PC-9 (cell line): ENCODE measurements around the gene ZNF780A. TPM values are rescaled to one million over a fixed set of nuclear protein-coding genes. Genes with fewer than 3 reads are reported as not detected.

ENCODE experiments used
- BruUV-seq: library from RNA; stranded (reverse); fragments of 400-500 nt; replicated peaks from 2 replicates; lab custom pipeline; 2021; lab: Mats Ljungman, UMichigan
- CTCF ChIA-PET: fragments of 300-600 bp; sonication (Branson Sonifier 250); formaldehyde crosslinking; loops from one replicate; lab custom pipeline; 2022; ENCODE audit warnings: antibody characterized with exemption; lab: Charles Lee
- POLR2A ChIA-PET: fragments of 300-600 bp; sonication (Branson Sonifier 250); formaldehyde crosslinking; loops from one replicate; lab custom pipeline; 2022; ENCODE audit warnings: antibody characterized with exemption; ENCODE audit not compliant: unreplicated experiment; lab: Charles Lee
- DNase-seq, 2 experiments: peaks; one replicate each; pipeline versions ENCODE4 v3.0.0 to v3.0.0-alpha.2; 2015 to 2022; ENCODE audit warnings: mixed read lengths in 1 of 2
- H2AFZ ChIP-seq: fragments of 200-600 bp; sonication (generic); 2 replicates; pipeline ENCODE4 v1.8.1; 2017; ENCODE audit warnings: antibody characterized with exemption
- H3F3A ChIP-seq: fragments of 200-600 bp; sonication (generic); 2 replicates; pipeline ENCODE4 v1.8.1; 2017; ENCODE audit warnings: antibody characterized with exemption, mild to moderate bottlenecking, low read depth; ENCODE audit not compliant: insufficient read depth
- H3K27ac ChIP-seq: fragments of 200-600 bp; sonication (generic); 2 replicates; pipeline ENCODE4 v1.6.1; 2016; ENCODE audit warnings: mixed run types
- H3K27me3 ChIP-seq: fragments of 200-600 bp; sonication (generic); 2 replicates; pipeline ENCODE4 v1.6.1; 2016; ENCODE audit warnings: low read depth, mixed run types; ENCODE audit not compliant: insufficient read depth
- H3K36me3 ChIP-seq: fragments of 200-600 bp; sonication (generic); 2 replicates; pipeline ENCODE4 v1.6.1; 2016; ENCODE audit warnings: low read depth, mixed run types
- H3K4me1 ChIP-seq: fragments of 200-600 bp; sonication (generic); replicated peaks from 2 replicates; pipeline ENCODE4 v1.6.1; 2016; ENCODE audit warnings: mixed run types; ENCODE audit not compliant: insufficient read depth
- H3K4me2 ChIP-seq: fragments of 200-600 bp; sonication (generic); 2 replicates; pipeline ENCODE4 v1.6.1; 2017; ENCODE audit warnings: mixed run types
- H3K4me3 ChIP-seq: fragments of 200-600 bp; sonication (generic); 2 replicates; pipeline ENCODE4 v1.6.1; 2016; ENCODE audit warnings: mixed run types
- H3K79me2 ChIP-seq: fragments of 200-600 bp; sonication (generic); 2 replicates; pipeline ENCODE4 v1.6.1; 2017; ENCODE audit warnings: low read depth, mixed run types
- H3K9me2 ChIP-seq: fragments of 200-600 bp; sonication (generic); 2 replicates; pipeline ENCODE4 v1.8.1; 2017; ENCODE audit warnings: mild to moderate bottlenecking; ENCODE audit not compliant: insufficient read depth
- H3K9me3 ChIP-seq: fragments of 200-600 bp; sonication (generic); 2 replicates; pipeline ENCODE4 v1.8.1; 2016; ENCODE audit warnings: low read depth; ENCODE audit not compliant: insufficient read depth
- H4K20me1 ChIP-seq: fragments of 200-600 bp; sonication (generic); 2 replicates; pipeline ENCODE4 v1.8.1; 2017; ENCODE audit not compliant: insufficient read depth
- CTCF ChIP-seq: fragments of 200-600 bp; sonication (generic); conservative IDR thresholded peaks from 2 replicates; pipeline ENCODE4 v1.6.1; 2017; ENCODE audit warnings: mixed run types, antibody characterized with exemption, mild to moderate bottlenecking, moderate library complexity
- EZH2 ChIP-seq: fragments of 200-600 bp; sonication (generic); IDR thresholded peaks from 2 replicates; pipeline ENCODE4 v1.8.0; 2017; ENCODE audit warnings: antibody characterized with exemption, low read depth
- intact Hi-C: fragments of 100-400 bp; cut with micrococcal nuclease; formaldehyde crosslinking; loops from one replicate; pipeline ENCODE4 v1.10.0; 2022; ENCODE audit not compliant: unreplicated experiment
- total RNA-seq: library from RNA; stranded (reverse); gene quantifications from 2 replicates; pipeline ENCODE4 v1.2.3, GENCODE V29; 2021

Gene ZNF780A
- total RNA-seq, 1 experiment from 2014 or later = 15.5 TPM

GRCh38 chr19:40033989-40034560 lies 56.7 kb downstream of the ZNF780A start:
- BruUV-seq = no TSS peak
- ChIA-PET CTCF (no interaction called here), POLR2A (no interaction called here)
- DNase-seq = no peak
- Histone ChIP-seq H3K9me3 (peaks cover 74% of the 10 kb centered on the region), H3K4me2 (no peak overlapping the region), H3K27ac (no peak overlapping the region), H3K9me2 (no peaks in the 10 kb centered on the region), H4K20me1 (no peaks in the 10 kb centered on the region), H3K27me3 (no peaks in the 10 kb centered on the region), H3K4me3 (no peak overlapping the region), H3K4me1 (no peaks in the 10 kb centered on the region), H3K79me2 (no peaks in the 10 kb centered on the region), H3K36me3 (0 out of 2 replicates have a peak, but pooled peaks cover 4% of the 10 kb centered on the region), H2AFZ (no peak overlapping the region), H3F3A (no peaks in the 10 kb centered on the region)
- intact Hi-C loops = no loop called here
- TF ChIP-seq CTCF (no peak), EZH2 (no peak)

DNA sequence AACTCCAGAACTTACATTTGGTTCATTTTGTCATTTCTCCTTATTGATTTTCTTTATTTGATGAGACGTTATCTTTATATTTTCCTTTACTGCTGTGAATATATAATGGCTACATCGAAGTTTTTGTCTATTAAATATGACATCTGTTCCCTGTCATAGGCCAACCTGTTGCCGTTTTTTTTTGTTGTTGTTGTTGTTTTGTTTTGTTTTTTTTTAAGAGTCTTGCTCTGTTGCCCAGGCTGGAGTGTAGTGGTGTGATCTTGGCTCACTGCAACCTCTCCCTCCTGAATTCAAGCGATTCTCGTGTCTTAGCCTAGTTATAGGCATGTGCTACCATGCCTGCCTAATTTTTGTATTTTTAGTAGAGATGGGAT lies 64.2 kb downstream of the ZNF780A start:
- no peaks in the 10 kb centered on the region for H3K4me1 ChIP-seq
- no peak overlapping the region for H2AFZ ChIP-seq
- H3K9me2 ChIP-seq = no peaks in the 10 kb centered on the region
- no peaks in the 10 kb centered on the region for H3K27me3 ChIP-seq
- H3K79me2 ChIP-seq = no peaks in the 10 kb centered on the region
- no peak overlapping the region for H3K4me2 ChIP-seq
- intact Hi-C loops = no loop called here
- ChIA-PET POLR2A (no interaction called here), CTCF (no interaction called here)
- no peak overlapping the region for H3K4me3 ChIP-seq
- no peaks in the 10 kb centered on the region for H3K36me3 ChIP-seq
- TF ChIP-seq EZH2 (no peak), CTCF (no peak)
- no peaks in the 10 kb centered on the region for H4K20me1 ChIP-seq
- no TSS peak for BruUV-seq
- no peak overlapping the region for H3K27ac ChIP-seq
- DNase-seq = no peak
- H3F3A ChIP-seq = no peaks in the 10 kb centered on the region
- H3K9me3 ChIP-seq = peaks cover 75% of the 10 kb centered on the region

DNA sequence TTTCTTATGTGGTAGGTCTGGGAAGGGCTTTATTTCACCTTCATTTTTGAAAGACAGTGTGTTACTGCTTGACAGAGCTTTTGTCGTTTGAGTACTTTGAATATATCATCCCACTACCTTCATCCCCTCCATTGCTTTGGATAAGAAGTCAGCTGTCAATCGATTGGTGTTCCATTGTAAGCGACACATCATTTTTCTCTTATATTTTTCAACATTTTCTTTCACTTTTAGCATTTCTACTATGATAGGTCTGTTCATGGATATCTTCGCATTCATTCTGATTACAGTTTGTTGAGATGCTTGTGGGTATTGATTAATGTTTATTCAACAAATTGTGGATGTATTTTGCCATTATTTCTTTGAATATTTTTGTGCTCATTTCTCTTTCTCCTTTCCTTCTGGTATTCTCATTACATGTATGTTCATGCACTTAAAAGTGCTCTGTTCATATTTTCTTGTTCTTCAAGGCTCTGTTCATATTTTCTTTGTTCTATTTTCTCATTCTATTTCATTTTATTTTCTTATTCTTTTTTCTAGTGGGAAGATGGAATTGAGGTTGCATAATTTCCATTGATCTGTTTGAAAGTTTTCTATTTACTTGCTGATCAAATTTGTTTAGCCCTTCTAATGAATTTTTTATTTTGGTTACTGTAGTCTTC lies 64.7 kb downstream of the ZNF780A start:
- no TSS peak for BruUV-seq
- H2AFZ ChIP-seq = no peak overlapping the region
- no peak for DNase-seq
- no peaks in the 10 kb centered on the region for H3K27me3 ChIP-seq
- no peaks in the 10 kb centered on the region for H4K20me1 ChIP-seq
- H3K79me2 ChIP-seq = no peaks in the 10 kb centered on the region
- ChIA-PET POLR2A (no interaction called here), CTCF (no interaction called here)
- TF ChIP-seq EZH2 (no peak), CTCF (no peak)
- H3F3A ChIP-seq = no peaks in the 10 kb centered on the region
- no peaks in the 10 kb centered on the region for H3K36me3 ChIP-seq
- H3K9me2 ChIP-seq = no peaks in the 10 kb centered on the region
- H3K4me1 ChIP-seq = no peaks in the 10 kb centered on the region
- H3K4me2 ChIP-seq = no peak overlapping the region
- H3K9me3 ChIP-seq = peaks cover 75% of the 10 kb centered on the region
- no peak overlapping the region for H3K27ac ChIP-seq
- H3K4me3 ChIP-seq = no peak overlapping the region
- intact Hi-C loops = no loop called here
